HepG2 (cell line): Measurements from ENCODE around the gene KCNT1.

Experiments
- EZH2 ChIP-seq: conservative IDR thresholded peaks from 2 replicates; pipeline ENCODE4 v1.6.1; 2012; ENCODE audit warnings: mild to moderate bottlenecking, low read depth, low read length, moderate library complexity
- RAD21 ChIP-seq: fragments of 450-650 bp; formaldehyde crosslinking; IDR thresholded peaks from 2 replicates; pipeline ENCODE4 v1.5.0; 2020; ENCODE audit warnings: mild to moderate bottlenecking
- UBTF ChIP-seq: sonication (generic); formaldehyde crosslinking; IDR thresholded peaks from 2 replicates; pipeline ENCODE4 v1.4.0; 2020; ENCODE audit warnings: mild to moderate bottlenecking, missing genetic modification reagents
- ZNF292 ChIP-seq: sonication (generic); formaldehyde crosslinking; IDR thresholded peaks from 2 replicates; pipeline ENCODE4 v1.8.1; 2022; ENCODE audit warnings: mild to moderate bottlenecking, low read depth, missing genetic modification reagents, borderline replicate concordance
- TF ChIP-seq, protein P1 (sequence below): IDR thresholded peaks from 2 replicates; pipeline ENCODE4 v1.6.1; 2016

DNA sequence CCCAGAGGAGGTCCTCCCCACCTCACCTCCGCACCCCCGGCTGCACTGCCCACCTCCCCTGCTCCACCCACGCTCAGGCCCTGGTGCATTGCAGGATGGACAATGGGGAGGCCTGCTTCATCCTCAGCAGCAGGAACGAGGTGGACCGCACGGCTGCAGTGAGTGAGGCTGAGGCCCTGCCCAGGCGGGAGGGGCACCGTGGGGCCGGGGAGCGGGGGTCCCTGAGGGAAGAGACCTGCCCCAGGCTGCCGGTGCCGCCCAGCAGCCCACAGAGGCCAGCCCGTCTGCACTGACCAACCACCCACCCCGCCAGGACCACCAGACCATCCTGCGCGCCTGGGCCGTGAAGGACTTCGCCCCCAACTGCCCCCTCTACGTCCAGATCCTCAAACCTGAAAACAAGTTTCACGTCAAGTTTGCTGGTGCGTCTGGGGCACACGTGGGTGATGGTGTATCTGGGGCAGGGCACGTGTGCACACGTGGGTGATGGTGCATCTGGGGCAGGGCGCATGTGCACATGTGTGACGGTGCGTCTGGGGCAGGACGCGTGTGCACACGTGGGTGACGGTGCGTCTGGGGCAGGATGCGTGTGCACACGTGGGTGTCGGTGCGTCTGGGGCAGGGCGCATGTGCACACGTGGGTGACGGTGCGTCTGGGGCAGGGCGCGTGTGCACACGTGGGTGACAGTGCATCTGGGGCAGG is 66.7 kb downstream of the KCNT1 start:
- TF ChIP-seq RAD21 (CRISPR knock-in tag) = no peak
- no peak for TF ChIP-seq EZH2
- TF ChIP-seq, protein P1, sequence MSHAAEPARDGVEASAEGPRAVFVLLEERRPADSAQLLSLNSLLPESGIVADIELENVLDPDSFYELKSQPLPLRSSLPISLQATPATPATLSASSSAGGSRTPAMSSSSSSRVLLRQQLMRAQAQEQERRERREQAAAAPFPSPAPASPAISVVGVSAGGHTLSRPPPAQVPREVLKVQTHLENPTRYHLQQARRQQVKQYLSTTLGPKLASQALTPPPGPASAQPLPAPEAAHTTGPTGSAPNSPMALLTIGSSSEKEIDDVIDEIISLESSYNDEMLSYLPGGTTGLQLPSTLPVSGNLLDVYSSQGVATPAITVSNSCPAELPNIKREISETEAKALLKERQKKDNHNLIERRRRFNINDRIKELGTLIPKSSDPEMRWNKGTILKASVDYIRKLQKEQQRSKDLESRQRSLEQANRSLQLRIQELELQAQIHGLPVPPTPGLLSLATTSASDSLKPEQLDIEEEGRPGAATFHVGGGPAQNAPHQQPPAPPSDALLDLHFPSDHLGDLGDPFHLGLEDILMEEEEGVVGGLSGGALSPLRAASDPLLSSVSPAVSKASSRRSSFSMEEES (CRISPR knock-in tag) = no peak
- no peak for TF ChIP-seq ZNF292 (CRISPR knock-in tag)
- no peak for TF ChIP-seq UBTF (CRISPR knock-in tag)
